ENCODE data around the gene ST8SIA5. TPM values are rescaled to one million over a fixed set of nuclear protein-coding genes. Genes with fewer than 3 reads are reported as not detected.

ST8SIA5 gene
- total RNA-seq, 1 experiment from 2014 or later: 0.54 TPM

DNA sequence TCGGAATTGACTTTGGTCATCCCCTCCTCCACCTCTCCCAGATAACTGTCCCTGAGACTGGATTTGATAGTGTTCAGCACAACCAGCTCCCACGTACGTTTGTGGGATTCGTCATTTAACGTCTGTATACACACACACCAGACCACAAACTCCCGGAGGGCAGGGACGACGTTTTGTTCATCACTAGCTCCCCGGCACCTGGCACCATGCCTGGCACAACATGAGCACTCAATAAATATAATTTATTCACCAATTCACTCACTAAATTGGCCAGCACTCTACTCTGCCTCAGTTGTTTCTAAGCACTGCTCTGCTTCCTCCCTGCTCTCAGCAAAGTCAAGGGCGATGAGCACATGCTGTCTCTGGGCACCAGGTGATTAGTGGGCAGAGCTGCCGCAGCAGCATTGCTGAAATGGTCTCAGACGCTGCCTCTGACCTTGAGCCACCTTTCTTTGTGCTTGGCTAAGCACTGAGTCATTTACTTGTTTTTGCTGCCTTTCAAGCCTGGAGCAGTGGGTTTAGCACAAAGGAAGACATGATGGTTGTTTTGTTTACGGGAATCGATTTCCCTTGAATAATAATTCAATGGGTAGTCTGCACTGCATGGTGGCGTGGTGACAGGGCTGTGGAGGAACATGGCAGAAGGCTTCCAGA is 80.5 kb downstream of the ST8SIA5 start (continued):
- TF ChIP-seq CTCF (IDR thresholded peaks at IDR 0.05 in 2 of 3, conservative IDR thresholded peaks at IDR 0.05 in 1 of 3; ENCODE audit: borderline replicate concordance in 1 of 3, insufficient read depth in 1 of 3, low read depth in 2 of 3, low read length in 2 of 3) (no peak), CBX3 (IDR thresholded peaks at IDR 0.05; ENCODE audit: low read depth) (no peak), POLR2A (IDR thresholded peaks at IDR 0.05; ENCODE audit: borderline replicate concordance, extremely low read depth, insufficient read depth, insufficient read length) (no peak), JUND (IDR thresholded peaks at IDR 0.05) (no peak)

DNA sequence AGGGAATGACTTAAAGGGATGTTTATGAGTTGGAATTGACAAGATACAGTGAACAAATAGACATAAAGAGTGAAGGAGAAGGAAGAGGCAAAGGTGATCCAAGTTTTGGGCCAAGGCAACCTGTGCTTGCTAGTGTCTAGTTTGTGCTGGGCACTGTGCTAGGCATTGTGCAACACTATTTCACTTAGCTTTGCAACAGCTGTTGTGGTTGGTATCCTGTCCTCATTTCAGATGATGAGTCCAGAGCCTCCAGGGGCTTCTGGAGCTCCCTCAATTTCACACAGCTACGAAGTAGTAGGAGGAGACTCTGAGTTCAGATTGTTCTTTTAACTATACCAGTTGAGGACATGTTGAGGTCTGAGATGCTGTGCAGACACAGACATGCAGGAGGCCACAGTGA is 81.7 kb downstream of the ST8SIA5 start:
- H3K4me1 ChIP-seq (ENCODE audit: control insufficient read depth in 1 of 2, insufficient read depth in 2 of 2, low read length in 2 of 2): peaks cover 0 to 3% of the 10 kb centered on the region in 2 experiments; a peak in 1 of 4 replicates
- H3K79me2 ChIP-seq (ENCODE audit: insufficient read depth, low read length): no peaks in the 10 kb centered on the region
- TF ChIP-seq REST (IDR thresholded peaks at IDR 0.05; ENCODE audit: low read depth) (no peak), FOSL1 (IDR thresholded peaks at IDR 0.05; ENCODE audit: low read depth) (no peak), JUND (IDR thresholded peaks at IDR 0.05) (no peak), ELF1 (IDR thresholded peaks at IDR 0.05; ENCODE audit: borderline replicate concordance, low read depth) (no peak), CEBPB (IDR thresholded peaks at IDR 0.05; ENCODE audit: low read depth) (no peak), YY1 (IDR thresholded peaks at IDR 0.05; ENCODE audit: extremely low read depth, insufficient replicate concordance, low read depth, low read length) (no peak), ZFX (IDR thresholded peaks at IDR 0.05) (no peak), SIN3A (IDR thresholded peaks at IDR 0.05; ENCODE audit: low read depth) (no peak), CBX3 (IDR thresholded peaks at IDR 0.05; ENCODE audit: low read depth) (no peak), SRF (IDR thresholded peaks at IDR 0.05; ENCODE audit: low read depth) (no peak), POLR2AphosphoS5 (IDR thresholded peaks at IDR 0.05; ENCODE audit: low read depth, low read length) (no peak), SP1 (IDR thresholded peaks at IDR 0.05; ENCODE audit: low read depth) (no peak), ZNF274 (IDR thresholded peaks at IDR 0.05; ENCODE audit: low read depth, low read length) (no peak), RAD21 (IDR thresholded peaks at IDR 0.05; ENCODE audit: low read depth) (no peak), EZH2 (IDR thresholded peaks at IDR 0.05) (no peak), EZH2phosphoT487 (IDR thresholded peaks at IDR 0.05; ENCODE audit: borderline replicate concordance) (no peak)
- TF ChIP-seq, protein P1, sequence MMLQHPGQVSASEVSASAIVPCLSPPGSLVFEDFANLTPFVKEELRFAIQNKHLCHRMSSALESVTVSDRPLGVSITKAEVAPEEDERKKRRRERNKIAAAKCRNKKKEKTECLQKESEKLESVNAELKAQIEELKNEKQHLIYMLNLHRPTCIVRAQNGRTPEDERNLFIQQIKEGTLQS (IDR thresholded peaks at IDR 0.05): no peak
- DNase-seq (ENCODE audit: low read depth, low spot score) (no peak), ATAC-seq (no peak)
- intact Hi-C loops (cut with micrococcal nuclease): no loop called here
- H3K4me3 ChIP-seq (replicated peaks in 1 of 2; ENCODE audit: low read depth in 1 of 2, low read length in 2 of 2): no peak overlapping the region
- H3K4me2 ChIP-seq (ENCODE audit: low read length): no peak overlapping the region
- CTCF ChIA-PET: no interaction called here
- no peaks in the 10 kb centered on the region for H3K9me2 ChIP-seq (ENCODE audit: insufficient read depth)
- peaks cover 30% of the 10 kb centered on the region for H3K27me3 ChIP-seq (ENCODE audit: insufficient read depth, low read length)
- H3K9me3 ChIP-seq (ENCODE audit: control insufficient read depth in 1 of 2, insufficient read depth in 1 of 2, low read depth in 1 of 2, low read length in 2 of 2): no peaks in the 10 kb centered on the region
- no peak overlapping the region for H3K27ac ChIP-seq (ENCODE audit: low read depth, low read length)
- H2AFZ ChIP-seq (ENCODE audit: low read depth, low read length, poor library complexity, severe bottlenecking): no peak overlapping the region
- H3K36me3 ChIP-seq (ENCODE audit: control insufficient read depth in 1 of 2, insufficient read depth in 2 of 2, low read length in 2 of 2): no peaks in the 10 kb centered on the region
- H3K9ac ChIP-seq (ENCODE audit: low read length): no peak overlapping the region
- H4K20me1 ChIP-seq (ENCODE audit: insufficient read depth): no peaks in the 10 kb centered on the region
- no TSS peak for BruUV-seq (replicated peaks)
- POLR2A ChIA-PET: no interaction called here
- RAD21 ChIA-PET (ENCODE audit: low non-redundant PET in 1 of 2, low total read pairs in 2 of 2, uncharacterized antibody in 2 of 2, unreplicated experiment in 2 of 2): no interaction called here

Data from HCT116 (cell line).